Measurements from ENCODE around the gene COA7. TPM values are rescaled to one million over a fixed set of nuclear protein-coding genes. Genes with fewer than 3 reads are reported as not detected.

Gene COA7
- total RNA-seq, 2 donors from 2014 or later, result 13.8 to 20.4 TPM

- peak in 1 of 2 donors; percentile 54 for ATAC-seq (replicated peaks in 1 of 2)
- Mint-ChIP-seq H3K27ac (peak overlapping the region; percentile 80), H3K9me3 (no peaks in the 10 kb centered on the region), H3K36me3 (ENCODE audit: insufficient read depth in 2 of 2) (no peaks in the 10 kb centered on the region), H3K4me3 (no peak overlapping the region), H3K27me3 (ENCODE audit: low read depth) (no peaks in the 10 kb centered on the region), H3K4me1 (ENCODE audit: low read depth) (peaks cover 15% of the 10 kb centered on the region)
- DNase-seq, result no peak
These were observed 23.4 kb downstream of the COA7 start for GRCh38 chr1:52674497-52675384.

GRCh38 chr1:52673513-52673912, 24.6 kb downstream of the COA7 start:
- H3K36me3 Mint-ChIP-seq (ENCODE audit: insufficient read depth in 2 of 2), result no peaks in the 10 kb centered on the region
- H3K4me1 Mint-ChIP-seq (ENCODE audit: low read depth), result peaks cover 7% of the 10 kb centered on the region
- no peaks in the 10 kb centered on the region for H3K27me3 Mint-ChIP-seq (ENCODE audit: low read depth)
- no peak overlapping the region for H3K27ac Mint-ChIP-seq
- ATAC-seq (replicated peaks in 1 of 2) (no peak), DNase-seq (no peak)
- H3K4me3 Mint-ChIP-seq, result no peak overlapping the region
- H3K9me3 Mint-ChIP-seq, result no peaks in the 10 kb centered on the region

GRCh38 chr1:52672946-52673345, 25.2 kb downstream of the COA7 start:
- Mint-ChIP-seq H3K27ac (no peak overlapping the region), H3K36me3 (ENCODE audit: insufficient read depth in 2 of 2) (no peaks in the 10 kb centered on the region), H3K9me3 (no peaks in the 10 kb centered on the region), H3K4me1 (ENCODE audit: low read depth) (peaks cover 7% of the 10 kb centered on the region), H3K4me3 (no peak overlapping the region), H3K27me3 (ENCODE audit: low read depth) (no peaks in the 10 kb centered on the region)
- ATAC-seq (replicated peaks in 1 of 2) (no peak), DNase-seq (no peak)

DNA sequence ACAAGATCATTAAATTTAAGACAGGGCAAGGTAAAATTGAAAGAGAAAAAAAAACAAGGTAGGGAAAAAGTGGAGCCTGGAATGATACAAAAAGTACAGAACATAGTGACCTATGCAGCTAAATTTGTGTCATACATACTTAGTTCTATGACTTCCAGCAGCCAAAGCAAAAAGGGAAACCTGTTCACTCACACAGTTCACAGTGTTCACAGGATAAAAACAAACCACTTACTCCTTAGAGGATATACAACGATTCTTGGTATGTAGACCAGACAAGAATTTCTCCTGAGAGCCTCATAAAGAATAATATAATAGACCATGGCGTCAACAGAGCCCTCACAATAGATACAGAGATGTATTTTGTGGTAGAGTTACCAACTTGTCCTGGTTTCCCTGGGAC, 27.5 kb downstream of the COA7 start:
- Mint-ChIP-seq H3K27ac (no peak overlapping the region), H3K4me1 (ENCODE audit: low read depth) (peaks cover 7% of the 10 kb centered on the region), H3K9me3 (no peaks in the 10 kb centered on the region), H3K27me3 (ENCODE audit: low read depth) (no peaks in the 10 kb centered on the region), H3K4me3 (no peak overlapping the region), H3K36me3 (ENCODE audit: insufficient read depth in 2 of 2) (no peaks in the 10 kb centered on the region)
- DNase-seq, result no peak
- no peak for ATAC-seq (replicated peaks in 1 of 2)

DNA sequence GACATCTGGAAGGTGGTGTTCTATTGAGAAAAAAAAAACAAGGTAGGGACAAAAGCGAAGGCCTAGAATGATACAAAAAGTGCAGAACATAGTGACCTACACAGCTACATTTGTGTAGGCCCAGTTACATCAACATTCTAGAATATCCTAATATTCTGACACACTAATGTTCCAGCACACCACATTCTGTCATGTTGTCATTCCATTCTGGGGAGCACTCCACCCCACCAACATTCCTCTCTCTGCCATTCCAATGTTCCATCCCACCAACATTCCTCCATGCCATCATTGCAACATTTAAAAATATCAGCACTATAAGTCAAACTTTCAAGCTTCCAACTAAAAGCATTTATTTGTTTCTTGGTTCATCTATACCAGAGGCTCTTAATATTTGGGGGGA, 28.5 kb downstream of the COA7 start:
- ATAC-seq (replicated peaks in 1 of 2) (no peak), DNase-seq (no peak)
- H3K4me1 Mint-ChIP-seq (ENCODE audit: low read depth), result peaks cover 3% of the 10 kb centered on the region
- no peaks in the 10 kb centered on the region for H3K36me3 Mint-ChIP-seq (ENCODE audit: insufficient read depth in 2 of 2)
- no peak overlapping the region for H3K4me3 Mint-ChIP-seq
- H3K9me3 Mint-ChIP-seq, result no peaks in the 10 kb centered on the region
- H3K27ac Mint-ChIP-seq, result no peak overlapping the region
- H3K27me3 Mint-ChIP-seq (ENCODE audit: low read depth), result no peaks in the 10 kb centered on the region

GRCh38 chr1:52668711-52669110, 29.4 kb downstream of the COA7 start:
- ATAC-seq (replicated peaks in 1 of 2), result no peak
- Mint-ChIP-seq H3K27ac (no peak overlapping the region), H3K4me3 (no peak overlapping the region), H3K9me3 (no peaks in the 10 kb centered on the region), H3K27me3 (ENCODE audit: low read depth) (no peaks in the 10 kb centered on the region), H3K4me1 (ENCODE audit: low read depth) (no peaks in the 10 kb centered on the region), H3K36me3 (ENCODE audit: insufficient read depth in 2 of 2) (no peaks in the 10 kb centered on the region)
- no peak for DNase-seq

- Mint-ChIP-seq H3K4me1 (ENCODE audit: low read depth) (no peaks in the 10 kb centered on the region), H3K9me3 (no peaks in the 10 kb centered on the region), H3K4me3 (no peak overlapping the region), H3K36me3 (ENCODE audit: insufficient read depth in 2 of 2) (no peaks in the 10 kb centered on the region), H3K27ac (no peak overlapping the region), H3K27me3 (ENCODE audit: low read depth) (no peaks in the 10 kb centered on the region)
- DNase-seq (no peak), ATAC-seq (replicated peaks in 1 of 2) (no peak)
These were observed 30.2 kb downstream of the COA7 start for GRCh38 chr1:52667984-52668383.

GRCh38 chr1:52667290-52667689, 30.9 kb downstream of the COA7 start:
- Mint-ChIP-seq H3K9me3 (no peaks in the 10 kb centered on the region), H3K36me3 (ENCODE audit: insufficient read depth in 2 of 2) (no peaks in the 10 kb centered on the region), H3K27me3 (ENCODE audit: low read depth) (no peaks in the 10 kb centered on the region), H3K4me1 (ENCODE audit: low read depth) (no peaks in the 10 kb centered on the region), H3K27ac (no peak overlapping the region), H3K4me3 (no peak overlapping the region)
- no peak for ATAC-seq (replicated peaks in 1 of 2)
- no peak for DNase-seq

DNA sequence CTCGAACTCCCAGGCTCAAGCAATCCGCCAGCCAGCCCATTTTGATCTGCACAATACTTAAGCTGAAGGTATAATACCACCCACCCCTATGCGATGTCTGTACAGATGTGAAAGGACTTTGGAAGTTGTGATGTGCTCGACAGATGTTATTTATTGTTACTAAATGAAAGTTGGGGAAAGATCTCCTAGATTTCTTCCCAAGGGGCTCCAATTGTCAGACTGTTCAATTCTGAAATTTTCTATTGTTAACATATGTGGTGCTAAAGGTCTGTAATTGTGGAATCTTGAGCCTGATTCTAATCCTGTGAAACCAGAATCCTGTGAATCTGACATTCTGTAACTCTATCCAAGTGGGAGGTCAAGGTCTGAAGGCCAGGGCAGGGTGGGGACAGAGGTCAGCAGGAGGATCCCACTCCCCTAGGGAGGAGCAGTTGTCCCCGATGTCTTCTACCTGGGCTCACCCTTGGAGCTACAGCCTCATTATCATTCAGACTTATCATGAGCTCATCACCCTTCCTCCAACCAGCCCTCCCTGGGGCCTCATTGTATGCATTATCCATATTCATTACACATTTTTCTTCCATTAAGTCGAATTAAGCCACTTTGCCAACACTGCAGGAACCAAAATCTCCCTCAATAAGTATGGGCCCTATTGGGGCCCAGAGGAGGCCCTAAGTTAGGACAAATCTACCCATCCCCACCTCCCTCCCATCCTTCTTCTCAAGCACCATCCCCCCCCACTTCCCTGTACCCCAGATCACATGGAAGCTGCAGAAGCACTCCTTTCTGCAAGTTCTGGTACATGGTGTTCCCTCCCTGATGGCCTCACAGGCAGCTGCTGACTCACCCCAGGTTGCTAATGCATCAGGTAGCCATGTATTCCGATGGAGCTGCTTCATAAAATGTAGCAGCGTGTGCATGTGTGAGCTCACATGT, 32.9 kb downstream of the COA7 start:
- H3K4me3 Mint-ChIP-seq, result no peak overlapping the region
- no peak overlapping the region for H3K27ac Mint-ChIP-seq
- DNase-seq, result no peak
- H3K9me3 Mint-ChIP-seq, result no peaks in the 10 kb centered on the region
- no peaks in the 10 kb centered on the region for H3K36me3 Mint-ChIP-seq (ENCODE audit: insufficient read depth in 2 of 2)
- no peaks in the 10 kb centered on the region for H3K27me3 Mint-ChIP-seq (ENCODE audit: low read depth)
- H3K4me1 Mint-ChIP-seq (ENCODE audit: low read depth), result peaks cover 11% of the 10 kb centered on the region
- no peak for ATAC-seq (replicated peaks in 1 of 2)

DNA sequence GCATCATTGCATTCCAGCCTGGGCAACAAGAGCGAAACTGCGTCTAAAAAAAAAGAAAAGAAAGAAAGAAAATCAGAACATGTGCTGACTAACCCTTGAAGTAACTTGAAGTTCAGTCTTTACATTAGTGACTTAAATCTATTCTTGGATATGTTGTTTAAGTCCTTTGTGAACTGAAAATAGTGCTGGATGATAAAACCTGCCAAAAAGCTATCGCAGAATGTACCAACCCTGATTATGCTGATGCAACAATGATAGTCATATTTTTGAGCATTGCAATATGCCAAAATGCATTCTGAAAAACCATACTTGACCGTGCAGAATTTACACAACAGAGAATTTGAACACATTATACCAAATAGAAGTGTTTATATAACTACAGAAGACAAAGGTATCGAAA, 34.4 kb downstream of the COA7 start:
- H3K36me3 Mint-ChIP-seq (ENCODE audit: insufficient read depth in 2 of 2), result peaks cover 0 to 2% of the 10 kb centered on the region in 2 donors
- no peak for ATAC-seq (replicated peaks in 1 of 2)
- H3K27me3 Mint-ChIP-seq (ENCODE audit: low read depth), result no peaks in the 10 kb centered on the region
- DNase-seq, result no peak
- H3K27ac Mint-ChIP-seq, result no peak overlapping the region
- H3K4me1 Mint-ChIP-seq (ENCODE audit: low read depth), result peaks cover 27% of the 10 kb centered on the region
- H3K4me3 Mint-ChIP-seq, result no peak overlapping the region
- no peaks in the 10 kb centered on the region for H3K9me3 Mint-ChIP-seq

DNA sequence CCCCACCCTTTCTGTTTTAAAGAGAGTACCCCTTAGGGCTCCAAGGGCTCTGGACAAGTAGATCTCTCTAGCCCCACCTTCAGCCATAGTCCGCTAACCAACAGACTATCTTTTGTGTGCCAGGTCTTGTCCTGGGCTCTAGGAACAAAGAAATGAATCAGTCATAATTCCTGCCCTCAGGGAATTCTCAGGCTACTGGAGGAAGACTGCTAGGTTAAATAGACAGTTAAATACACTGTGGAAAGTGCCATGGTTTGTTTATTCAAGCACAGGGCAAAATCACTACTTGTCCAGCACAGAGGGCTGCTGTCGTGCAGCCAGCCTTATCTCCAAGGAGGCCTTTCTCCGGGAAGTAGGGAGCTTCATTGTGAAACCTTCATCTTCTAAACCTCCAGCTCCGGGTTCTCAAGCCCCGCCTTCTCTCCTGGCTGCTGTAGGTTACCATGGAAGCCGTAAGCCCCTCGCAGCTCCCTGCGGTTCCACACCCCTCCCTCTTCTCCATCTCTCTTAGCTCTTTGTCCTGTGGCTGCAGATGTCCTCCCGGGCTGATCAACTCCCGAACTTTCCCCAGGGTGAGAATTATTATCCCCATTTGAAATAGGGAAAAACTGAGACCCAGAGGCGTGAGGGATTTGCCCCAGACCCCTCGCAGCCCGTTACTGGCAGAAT, 35.4 kb downstream of the COA7 start:
- DNase-seq (no peak), ATAC-seq (replicated peaks in 1 of 2) (no peak)
- H3K27me3 Mint-ChIP-seq (ENCODE audit: low read depth), result no peaks in the 10 kb centered on the region
- H3K4me3 Mint-ChIP-seq, result no peak overlapping the region
- H3K4me1 Mint-ChIP-seq (ENCODE audit: low read depth), result peaks cover 34% of the 10 kb centered on the region
- no peak overlapping the region for H3K27ac Mint-ChIP-seq
- H3K36me3 Mint-ChIP-seq (ENCODE audit: insufficient read depth in 2 of 2), result peaks cover 0 to 2% of the 10 kb centered on the region in 2 donors
- no peaks in the 10 kb centered on the region for H3K9me3 Mint-ChIP-seq

DNA sequence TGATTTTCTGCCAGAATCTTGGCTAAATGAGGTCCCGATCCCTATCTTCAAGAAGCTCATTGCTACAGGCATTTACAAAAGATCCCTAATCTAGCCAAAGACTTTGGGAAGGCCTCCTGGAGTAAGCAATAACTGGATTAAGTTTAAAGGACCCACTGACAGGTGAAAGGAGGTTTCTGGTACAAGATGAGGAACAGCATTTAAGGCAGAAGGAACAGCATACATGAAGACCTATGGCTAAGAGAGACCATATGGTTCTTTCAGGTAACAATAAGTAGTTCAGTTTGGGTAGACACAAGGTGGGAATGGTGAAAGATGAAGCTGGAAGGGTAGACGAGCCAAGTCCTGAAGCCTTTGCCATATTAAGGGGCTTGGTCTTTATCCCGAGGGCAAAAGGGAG, 37.3 kb downstream of the COA7 start:
- Mint-ChIP-seq H3K4me1 (ENCODE audit: low read depth) (peaks cover 42% of the 10 kb centered on the region), H3K9me3 (no peaks in the 10 kb centered on the region), H3K4me3 (no peak overlapping the region), H3K27ac (no peak overlapping the region), H3K27me3 (ENCODE audit: low read depth) (no peaks in the 10 kb centered on the region), H3K36me3 (ENCODE audit: insufficient read depth in 2 of 2) (peaks cover 0 to 2% of the 10 kb centered on the region in 2 donors)
- ATAC-seq (replicated peaks in 1 of 2), result no peak
- no peak for DNase-seq

Data from activated T-cell treated with anti-CD3 and anti-CD28 coated beads, Interleukin-2, amount 50 U/mL, for 72 hours (primary cell).